ENCODE measurements around the gene NFKBIA. TPM values are rescaled to one million over a fixed set of nuclear protein-coding genes. Genes with fewer than 3 reads are reported as not detected.

NFKBIA gene
- total RNA-seq, 4 donors from 2014 or later = 387 to 416 (median 398) TPM

DNA sequence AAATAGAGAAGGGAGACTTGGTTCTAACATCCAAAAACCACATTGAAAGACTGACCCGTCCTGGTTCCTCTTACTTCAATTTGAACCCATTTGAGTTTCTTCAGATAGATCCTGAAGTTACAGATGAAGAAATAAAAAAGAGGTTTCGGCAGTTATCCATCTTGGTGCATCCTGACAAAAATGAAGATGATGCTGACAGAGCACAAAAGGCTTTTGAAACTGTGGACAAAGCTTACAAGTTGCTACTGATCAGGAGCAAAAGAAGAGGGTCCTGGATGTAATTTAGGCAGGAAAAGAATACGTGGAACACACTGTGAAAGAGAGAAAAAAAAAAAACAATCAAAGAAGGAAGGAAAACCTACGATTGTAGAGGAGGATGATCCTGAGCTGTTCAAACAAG, 25.4 kb upstream of the NFKBIA start:
- H3K4me3 ChIP-seq = no peak overlapping the region
- DNase-seq (ENCODE audit: extremely low spot score) = no peak
- H3K4me1 ChIP-seq = no peaks in the 10 kb centered on the region
- WGBS = 65% methylated on average over 4 of the region's 4 CpGs
- no peak overlapping the region for H3K27ac ChIP-seq (replicated peaks in 1 of 4)
- TF ChIP-seq POLR2AphosphoS5 (IDR thresholded peaks at IDR 0.05) (no peak), POLR2A (IDR thresholded peaks at IDR 0.05; ENCODE audit: low read depth) (no peak)
- no peaks in the 10 kb centered on the region for H3K36me3 ChIP-seq
- H3K9me3 ChIP-seq = no peaks in the 10 kb centered on the region
- intact Hi-C loops (cut with DNase I) = loop anchor here (10.0 kb wide), 1 partner anchor 385 kb away; the partner anchor contains the start of gene FAM177A1
- no peaks in the 10 kb centered on the region for H3K27me3 ChIP-seq

DNA sequence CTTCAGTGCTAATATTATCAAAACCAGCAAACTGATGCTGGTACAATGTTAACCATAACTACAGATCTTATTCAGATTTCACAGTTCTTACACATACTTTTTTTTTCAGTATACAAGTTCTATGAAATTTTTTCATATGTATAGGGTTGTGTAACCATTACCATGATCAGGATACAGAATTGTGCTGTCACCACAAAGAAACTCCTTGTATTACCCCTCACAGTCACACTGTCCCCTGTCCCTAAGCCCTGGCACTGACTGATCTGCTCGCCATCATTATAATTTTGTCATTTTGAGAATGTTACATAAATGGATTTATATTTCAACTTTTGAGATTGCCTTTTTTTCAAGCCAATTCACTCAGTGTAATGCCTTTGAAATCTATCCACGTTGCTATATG, 21.3 kb upstream of the NFKBIA start:
- 88% methylated on average over 2 of the region's 2 CpGs for WGBS
- Histone ChIP-seq H3K36me3 (no peaks in the 10 kb centered on the region), H3K4me1 (peaks cover 0 to 9% (median 6%) of the 10 kb centered on the region in 4 donors), H3K4me3 (no peak overlapping the region), H3K9me3 (no peaks in the 10 kb centered on the region), H3K27ac (replicated peaks in 1 of 4) (no peak overlapping the region), H3K27me3 (no peaks in the 10 kb centered on the region)
- DNase-seq (ENCODE audit: extremely low spot score) = no peak
- intact Hi-C loops (cut with DNase I) = loop anchor here (10.0 kb wide), 1 partner anchor 381 kb away; the partner anchor contains the start of gene FAM177A1
- TF ChIP-seq POLR2A (IDR thresholded peaks at IDR 0.05; ENCODE audit: low read depth) = no peak
- TF ChIP-seq, protein P1, sequence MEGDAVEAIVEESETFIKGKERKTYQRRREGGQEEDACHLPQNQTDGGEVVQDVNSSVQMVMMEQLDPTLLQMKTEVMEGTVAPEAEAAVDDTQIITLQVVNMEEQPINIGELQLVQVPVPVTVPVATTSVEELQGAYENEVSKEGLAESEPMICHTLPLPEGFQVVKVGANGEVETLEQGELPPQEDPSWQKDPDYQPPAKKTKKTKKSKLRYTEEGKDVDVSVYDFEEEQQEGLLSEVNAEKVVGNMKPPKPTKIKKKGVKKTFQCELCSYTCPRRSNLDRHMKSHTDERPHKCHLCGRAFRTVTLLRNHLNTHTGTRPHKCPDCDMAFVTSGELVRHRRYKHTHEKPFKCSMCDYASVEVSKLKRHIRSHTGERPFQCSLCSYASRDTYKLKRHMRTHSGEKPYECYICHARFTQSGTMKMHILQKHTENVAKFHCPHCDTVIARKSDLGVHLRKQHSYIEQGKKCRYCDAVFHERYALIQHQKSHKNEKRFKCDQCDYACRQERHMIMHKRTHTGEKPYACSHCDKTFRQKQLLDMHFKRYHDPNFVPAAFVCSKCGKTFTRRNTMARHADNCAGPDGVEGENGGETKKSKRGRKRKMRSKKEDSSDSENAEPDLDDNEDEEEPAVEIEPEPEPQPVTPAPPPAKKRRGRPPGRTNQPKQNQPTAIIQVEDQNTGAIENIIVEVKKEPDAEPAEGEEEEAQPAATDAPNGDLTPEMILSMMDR (IDR thresholded peaks at IDR 0.05) = no peak
- TF ChIP-seq POLR2AphosphoS5 (IDR thresholded peaks at IDR 0.05) = no peak

DNA sequence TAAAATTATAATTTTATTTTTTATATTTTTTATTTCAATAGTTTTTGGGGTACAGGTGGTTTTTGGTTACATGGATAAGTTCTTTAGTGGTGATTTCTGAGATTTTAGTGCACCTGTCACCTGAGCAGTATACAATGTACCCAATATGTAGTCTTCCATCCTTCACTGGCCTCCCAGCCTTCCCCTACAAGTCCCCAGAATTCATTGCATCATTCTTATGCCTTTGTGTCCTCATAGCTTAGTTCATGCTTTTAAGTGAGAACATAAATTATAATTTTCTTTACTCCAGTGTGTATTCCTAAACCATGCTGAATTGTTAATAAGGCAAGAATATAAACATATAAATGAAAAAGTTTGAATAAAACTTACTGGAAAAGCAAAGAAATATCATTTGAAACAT, 19.1 kb upstream of the NFKBIA start:
- intact Hi-C loops (cut with DNase I) = loop anchor here (10.0 kb wide), 1 partner anchor 379 kb away; the partner anchor contains the start of gene FAM177A1
- TF ChIP-seq, protein P1 (IDR thresholded peaks at IDR 0.05) = no peak
- TF ChIP-seq EP300 (IDR thresholded peaks at IDR 0.05) = no peak
- no peak for TF ChIP-seq POLR2A (IDR thresholded peaks at IDR 0.05; ENCODE audit: low read depth)
- TF ChIP-seq POLR2AphosphoS5 (IDR thresholded peaks at IDR 0.05) = no peak
- Histone ChIP-seq H3K4me1 (peaks cover 0 to 22% (median 17%) of the 10 kb centered on the region in 4 donors), H3K9me3 (no peaks in the 10 kb centered on the region), H3K27ac (replicated peaks in 1 of 4) (no peak overlapping the region), H3K4me3 (no peak overlapping the region), H3K27me3 (no peaks in the 10 kb centered on the region), H3K36me3 (no peaks in the 10 kb centered on the region)
- no peak for DNase-seq (ENCODE audit: extremely low spot score)

DNA sequence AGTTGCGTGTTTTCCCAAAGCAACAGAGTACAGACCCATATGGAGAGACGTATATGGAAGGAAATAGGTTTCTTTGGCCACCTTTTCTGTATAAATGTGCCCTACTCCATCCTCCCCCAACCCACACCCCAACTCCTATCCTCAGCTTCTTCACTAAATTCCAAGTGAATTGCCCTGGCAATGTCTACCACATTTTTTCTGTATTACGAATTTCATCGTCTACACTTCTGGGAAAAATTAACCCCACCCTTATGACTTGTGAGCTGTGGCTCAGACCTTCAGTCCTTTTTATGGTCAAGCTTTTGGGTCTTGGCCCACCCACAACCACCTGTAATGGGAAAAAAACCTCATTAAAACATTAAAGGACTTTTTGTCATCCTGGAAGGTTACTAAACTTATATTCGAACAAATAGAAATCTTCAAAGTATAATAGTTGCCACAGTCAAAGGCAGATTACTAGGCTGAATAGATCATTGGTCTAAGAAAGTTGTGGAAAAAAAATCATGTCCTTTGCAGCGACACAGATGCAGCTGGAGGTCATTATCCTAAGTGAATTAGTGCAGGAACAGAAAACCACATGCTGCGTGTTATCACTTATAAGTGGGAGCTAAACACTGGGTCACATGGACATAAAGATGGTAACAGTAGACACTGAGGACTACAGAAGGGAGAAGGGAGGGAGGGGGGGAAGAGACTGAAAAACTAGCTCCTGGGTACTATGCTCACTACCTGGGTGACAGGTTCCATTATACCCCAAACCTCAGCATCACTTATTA, 15.7 kb upstream of the NFKBIA start:
- Histone ChIP-seq H3K9me3 (no peaks in the 10 kb centered on the region), H3K36me3 (no peaks in the 10 kb centered on the region), H3K4me3 (no peak overlapping the region), H3K27ac (replicated peaks in 1 of 4) (peak overlapping the region in 3 of 4 donors; percentile 0 to 47 (median 45)), H3K4me1 (peaks cover 4 to 42% (median 32%) of the 10 kb centered on the region in 4 donors), H3K27me3 (no peaks in the 10 kb centered on the region)
- DNase-seq (ENCODE audit: extremely low spot score) = no peak
- 58% methylated on average over 7 of the region's 7 CpGs for WGBS
- intact Hi-C loops (cut with DNase I) = loop anchor here (10.0 kb wide), 1 partner anchor 375 kb away; the partner anchor contains the start of gene FAM177A1
- peak; percentile 4 to 37 for TF ChIP-seq POLR2AphosphoS5 (IDR thresholded peaks at IDR 0.05)
- no peak for TF ChIP-seq POLR2A (IDR thresholded peaks at IDR 0.05; ENCODE audit: low read depth)
- TF ChIP-seq, protein P1 (IDR thresholded peaks at IDR 0.05) = no peak
- TF ChIP-seq EP300 (IDR thresholded peaks at IDR 0.05) = no peak

DNA sequence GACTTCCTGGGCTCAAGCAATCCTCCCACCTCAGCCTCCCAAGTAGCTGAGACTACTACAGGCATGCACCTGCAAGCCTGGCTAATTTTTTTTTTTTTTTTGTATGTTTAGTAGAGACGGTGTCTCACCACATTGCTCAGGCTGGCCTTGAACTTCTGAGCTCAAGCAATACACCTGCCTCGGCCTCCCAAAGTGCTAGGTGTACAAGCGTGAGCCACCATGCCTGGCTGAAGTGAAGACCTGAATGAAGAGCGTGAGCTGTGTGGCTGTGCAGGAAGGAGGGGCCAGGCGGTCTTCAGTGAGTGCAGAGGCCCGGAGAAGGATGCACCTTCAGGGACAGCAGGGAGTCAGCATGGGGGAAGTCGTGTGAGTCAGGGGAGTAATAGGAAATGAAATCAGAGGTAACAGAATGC, 14.9 kb upstream of the NFKBIA start:
- no peaks in the 10 kb centered on the region for H3K36me3 ChIP-seq
- TF ChIP-seq POLR2A (IDR thresholded peaks at IDR 0.05; ENCODE audit: low read depth) = no peak
- TF ChIP-seq, protein P1 (IDR thresholded peaks at IDR 0.05) = no peak
- no peak for TF ChIP-seq EP300 (IDR thresholded peaks at IDR 0.05)
- TF ChIP-seq POLR2AphosphoS5 (IDR thresholded peaks at IDR 0.05) = no peak
- peak overlapping the region in 2 of 4 donors; percentile 0 to 47 for H3K27ac ChIP-seq (replicated peaks in 1 of 4)
- H3K4me3 ChIP-seq = no peak overlapping the region
- WGBS = 80% methylated on average over 7 of the region's 7 CpGs
- intact Hi-C loops (cut with DNase I) = no loop called here
- DNase-seq (ENCODE audit: extremely low spot score) = no peak
- H3K4me1 ChIP-seq = peaks cover 4 to 43% (median 34%) of the 10 kb centered on the region in 4 donors
- no peaks in the 10 kb centered on the region for H3K9me3 ChIP-seq
- H3K27me3 ChIP-seq = no peaks in the 10 kb centered on the region
